ENCODE results near the gene CCDC85C. TPM values are rescaled to one million over a fixed set of nuclear protein-coding genes. Genes with fewer than 3 reads are reported as not detected.

The CCDC85C gene
- 10 to 100 TPM; 26.4 to 28.3 TPM for total RNA-seq
- 25.6 TPM for polyA plus RNA-seq (ENCODE audit: insufficient read depth, low read depth, low replicate concordance)
- long read RNA-seq, donor 1 = 0 reads
- long read RNA-seq, donor 2, full-length matches to known transcripts = 2 of 2 reads
- long read RNA-seq, donor 2, partial matches to known transcripts = 0 of 2 reads
- long read RNA-seq, donor 2, other reads (novel, unspliced or antisense) = 0 of 2 reads

- intact Hi-C loops (cut with DNase I; ENCODE audit: low total_unique reads) = no loop called here
- TF ChIP-seq CTCF (IDR thresholded peaks at IDR 0.05) = no peak
- no peak for TF ChIP-seq POLR2A (IDR thresholded peaks at IDR 0.05)
- peak within 1 kb of the TSS; percentile 80 to 82 for H3K27ac ChIP-seq
- no peaks in the 10 kb centered on the region for H3K9me3 ChIP-seq
- 4% methylated on average over 75 of the region's 128 CpGs; no CpG with 5 or more reads in 1 of the 2 donors for WGBS, 2 donors
- DNase-seq = peak; percentile 35
- H3K27me3 ChIP-seq = no peaks in the 10 kb centered on the region
- peaks cover 51% of the 10 kb centered on the region for H3K4me1 ChIP-seq
- no peaks in the 10 kb centered on the region for H3K36me3 ChIP-seq (ENCODE audit: low read depth, missing control alignments)
- peak within 1 kb of the TSS; percentile 66 to 89 for H3K4me3 ChIP-seq
Observed at GRCh38 chr14:99603471-99604277, at the start of gene CCDC85C. CCDC85C (minus strand) TSS chr14:99604207; CDS start chr14:99603959, 248 bp downstream.

- Histone ChIP-seq H3K9me3 (no peaks in the 10 kb centered on the region), H3K27me3 (no peaks in the 10 kb centered on the region), H3K36me3 (ENCODE audit: low read depth, missing control alignments) (no peaks in the 10 kb centered on the region), H3K27ac (no peak overlapping the region), H3K4me3 (no peak overlapping the region), H3K4me1 (no peaks in the 10 kb centered on the region)
- intact Hi-C loops (cut with DNase I; ENCODE audit: low total_unique reads) = no loop called here
- WGBS, 2 donors = 94 to 97% methylated on average over 20 to 25 of the region's 32 CpGs
- no peak for TF ChIP-seq CTCF (IDR thresholded peaks at IDR 0.05)
- TF ChIP-seq POLR2A (IDR thresholded peaks at IDR 0.05) = no peak
- DNase-seq = no peak
Observed at GRCh38 chr14:99651953-99652746, 48.1 kb upstream of the CCDC85C start.

- 77 to 86% methylated on average over 2 to 9 of the region's 9 CpGs for WGBS, 2 donors
- no peak for TF ChIP-seq POLR2A (IDR thresholded peaks at IDR 0.05)
- no peak for TF ChIP-seq CTCF (IDR thresholded peaks at IDR 0.05)
- Histone ChIP-seq H3K9me3 (no peaks in the 10 kb centered on the region), H3K4me3 (no peak overlapping the region), H3K4me1 (no peaks in the 10 kb centered on the region), H3K27ac (no peak overlapping the region), H3K27me3 (no peaks in the 10 kb centered on the region), H3K36me3 (ENCODE audit: low read depth, missing control alignments) (no peaks in the 10 kb centered on the region)
- intact Hi-C loops (cut with DNase I; ENCODE audit: low total_unique reads) = no loop called here
- DNase-seq = no peak
Observed at GRCh38 chr14:99650189-99650588, 46.2 kb upstream of the CCDC85C start.

- 73 to 82% methylated on average over 8 of the region's 8 CpGs for WGBS, 2 donors
- Histone ChIP-seq H3K36me3 (ENCODE audit: low read depth, missing control alignments) (no peaks in the 10 kb centered on the region), H3K27me3 (no peaks in the 10 kb centered on the region), H3K9me3 (no peaks in the 10 kb centered on the region), H3K4me3 (no peak overlapping the region), H3K27ac (no peak overlapping the region), H3K4me1 (peaks cover 3% of the 10 kb centered on the region)
- no peak for DNase-seq
- intact Hi-C loops (cut with DNase I; ENCODE audit: low total_unique reads) = no loop called here
- TF ChIP-seq POLR2A (IDR thresholded peaks at IDR 0.05) (no peak), CTCF (IDR thresholded peaks at IDR 0.05) (no peak)
Observed at GRCh38 chr14:99649643-99650042, 45.6 kb upstream of the CCDC85C start.

Data from testis (tissue), 5 donors.